Measurements from ENCODE around the gene SLC35G3.

Gene SLC35G3

DNA sequence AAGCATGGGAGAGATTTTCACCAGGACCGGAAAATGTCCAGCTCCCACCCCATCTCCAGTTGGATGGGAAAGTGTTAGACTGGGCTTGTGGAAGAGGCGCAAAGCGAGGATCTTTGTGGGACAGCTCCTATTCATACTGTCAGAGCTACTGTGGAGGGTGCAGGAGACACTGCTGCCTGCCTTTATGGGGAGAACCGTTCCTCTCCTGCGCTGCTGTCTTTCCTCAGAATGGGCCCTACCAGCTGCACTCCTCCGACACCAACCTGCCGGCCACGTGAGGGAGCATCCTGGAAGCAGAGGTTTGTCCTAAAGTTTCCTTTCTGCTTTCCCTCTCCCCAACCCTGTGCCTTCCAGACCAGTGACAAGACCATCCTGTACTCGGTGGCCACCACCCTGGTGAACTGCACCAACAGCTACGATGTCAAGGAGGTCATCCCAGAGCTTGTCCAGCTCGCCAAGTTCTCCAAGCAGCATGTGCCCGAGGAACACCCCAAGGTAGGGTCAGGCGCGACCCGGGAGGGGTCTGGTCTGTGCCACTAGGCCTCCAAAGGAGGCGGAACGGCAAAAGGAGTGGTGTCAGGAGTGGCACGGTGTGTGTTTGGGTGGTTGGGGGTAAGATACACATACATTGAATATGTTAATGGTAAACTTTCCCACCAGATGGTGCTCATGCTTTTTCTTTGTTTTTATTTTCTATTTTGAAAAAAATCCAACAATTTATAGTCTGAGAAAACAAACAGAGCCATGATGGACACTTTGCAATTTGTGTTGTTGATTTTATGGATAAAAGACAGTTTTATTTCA, 23.0 kb downstream of the SLC35G3 start:
- H3K4me3 ChIP-seq (ENCODE audit: low read length): no peak overlapping the region
- no peak overlapping the region for H2AFZ ChIP-seq (ENCODE audit: low read depth, low read length)
- H3K9me3 ChIP-seq (ENCODE audit: low read length): no peaks in the 10 kb centered on the region
- H3K27me3 ChIP-seq (ENCODE audit: insufficient read depth, low read length): peaks cover 9% of the 10 kb centered on the region
- no peaks in the 10 kb centered on the region for H3K4me1 ChIP-seq (ENCODE audit: insufficient read depth, low read length)
- H3K36me3 ChIP-seq (ENCODE audit: insufficient read depth, low read length): no peaks in the 10 kb centered on the region

DNA sequence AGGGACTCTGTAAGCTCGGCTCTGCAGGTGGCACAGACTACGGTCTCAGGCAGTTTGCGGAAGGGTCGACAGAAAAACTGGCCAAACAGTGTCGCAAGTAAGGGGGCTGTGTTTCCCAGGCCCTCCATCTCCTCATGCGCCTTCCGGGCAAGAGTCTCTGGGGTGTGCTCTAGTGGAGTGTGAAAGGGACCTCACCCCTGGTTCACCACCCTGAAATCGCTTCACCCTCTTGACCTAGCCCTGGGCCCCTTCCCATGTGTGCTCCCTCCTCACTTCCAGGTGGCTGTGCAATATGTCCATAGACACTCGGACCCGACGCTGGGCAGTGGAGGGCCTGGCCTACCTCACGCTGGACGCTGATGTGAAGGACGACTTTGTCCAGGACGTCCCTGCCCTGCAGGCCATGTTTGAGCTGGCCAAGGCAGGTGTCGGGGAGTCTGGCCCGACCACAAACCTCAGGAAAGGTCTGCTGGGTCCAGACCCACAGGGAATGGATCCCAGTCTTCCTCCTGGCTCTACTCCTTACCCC, 24.3 kb downstream of the SLC35G3 start:
- H3K27me3 ChIP-seq (ENCODE audit: insufficient read depth, low read length): peaks cover 9% of the 10 kb centered on the region
- H3K4me3 ChIP-seq (ENCODE audit: low read length): no peak overlapping the region
- no peaks in the 10 kb centered on the region for H3K9me3 ChIP-seq (ENCODE audit: low read length)
- no peaks in the 10 kb centered on the region for H3K4me1 ChIP-seq (ENCODE audit: insufficient read depth, low read length)
- no peak overlapping the region for H2AFZ ChIP-seq (ENCODE audit: low read depth, low read length)
- H3K36me3 ChIP-seq (ENCODE audit: insufficient read depth, low read length): no peaks in the 10 kb centered on the region

- no peak overlapping the region for H2AFZ ChIP-seq (ENCODE audit: low read depth, low read length)
- H3K36me3 ChIP-seq (ENCODE audit: insufficient read depth, low read length): no peaks in the 10 kb centered on the region
- H3K9me3 ChIP-seq (ENCODE audit: low read length): peaks cover 3% of the 10 kb centered on the region
- peaks cover 9% of the 10 kb centered on the region for H3K27me3 ChIP-seq (ENCODE audit: insufficient read depth, low read length)
- no peak overlapping the region for H3K4me3 ChIP-seq (ENCODE audit: low read length)
- H3K4me1 ChIP-seq (ENCODE audit: insufficient read depth, low read length): no peaks in the 10 kb centered on the region
Measured at GRCh38 chr17:35167666-35168065, 26.5 kb downstream of the SLC35G3 start.

GRCh38 chr17:35167046-35167445, 27.1 kb downstream of the SLC35G3 start:
- H3K4me3 ChIP-seq (ENCODE audit: low read length): no peak overlapping the region

DNA sequence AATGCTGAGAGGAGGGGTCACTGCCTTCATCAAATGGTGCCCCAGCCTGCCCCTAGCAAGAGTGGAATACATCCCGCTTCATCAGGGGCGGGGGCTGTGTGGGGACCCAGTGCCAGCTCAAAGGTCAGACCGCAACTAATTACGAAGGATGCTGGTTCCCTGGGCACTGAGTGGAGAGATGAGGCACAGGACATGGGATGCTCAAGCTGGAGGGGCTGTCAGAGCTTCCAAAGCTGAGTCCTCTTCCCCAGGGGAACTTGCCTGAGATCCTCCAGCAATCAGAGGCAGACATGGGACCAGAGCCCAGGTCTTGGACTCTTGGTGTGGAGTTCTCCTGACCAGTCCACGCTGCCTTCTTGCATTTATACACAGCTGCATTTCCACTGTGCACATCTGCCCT, 27.7 kb downstream of the SLC35G3 start:
- Histone ChIP-seq H3K4me3 (ENCODE audit: low read length) (no peak overlapping the region), H2AFZ (ENCODE audit: low read depth, low read length) (no peak overlapping the region), H3K36me3 (ENCODE audit: insufficient read depth, low read length) (no peaks in the 10 kb centered on the region), H3K9me3 (ENCODE audit: low read length) (peaks cover 3% of the 10 kb centered on the region), H3K4me1 (ENCODE audit: insufficient read depth, low read length) (no peaks in the 10 kb centered on the region), H3K27me3 (ENCODE audit: insufficient read depth, low read length) (peaks cover 10% of the 10 kb centered on the region)

More at GRCh38 chr17:35167046-35167445, 27.1 kb downstream of the SLC35G3 start:
- Histone ChIP-seq H3K36me3 (ENCODE audit: insufficient read depth, low read length) (no peaks in the 10 kb centered on the region), H2AFZ (ENCODE audit: low read depth, low read length) (no peak overlapping the region), H3K9me3 (ENCODE audit: low read length) (peaks cover 3% of the 10 kb centered on the region), H3K27me3 (ENCODE audit: insufficient read depth, low read length) (peaks cover 9% of the 10 kb centered on the region), H3K4me1 (ENCODE audit: insufficient read depth, low read length) (no peaks in the 10 kb centered on the region)

- peaks cover 3% of the 10 kb centered on the region for H3K9me3 ChIP-seq (ENCODE audit: low read length)
- H3K4me3 ChIP-seq (ENCODE audit: low read length): no peak overlapping the region
- no peak overlapping the region for H2AFZ ChIP-seq (ENCODE audit: low read depth, low read length)
- H3K27me3 ChIP-seq (ENCODE audit: insufficient read depth, low read length): peaks cover 19% of the 10 kb centered on the region
- no peaks in the 10 kb centered on the region for H3K4me1 ChIP-seq (ENCODE audit: insufficient read depth, low read length)
- no peaks in the 10 kb centered on the region for H3K36me3 ChIP-seq (ENCODE audit: insufficient read depth, low read length)
Measured at GRCh38 chr17:35164716-35165115, 29.5 kb downstream of the SLC35G3 start.

- H3K36me3 ChIP-seq (ENCODE audit: insufficient read depth, low read length): no peaks in the 10 kb centered on the region
- no peak overlapping the region for H3K4me3 ChIP-seq (ENCODE audit: low read length)
- no peak overlapping the region for H2AFZ ChIP-seq (ENCODE audit: low read depth, low read length)
- no peaks in the 10 kb centered on the region for H3K4me1 ChIP-seq (ENCODE audit: insufficient read depth, low read length)
- peaks cover 3% of the 10 kb centered on the region for H3K9me3 ChIP-seq (ENCODE audit: low read length)
- peaks cover 23% of the 10 kb centered on the region for H3K27me3 ChIP-seq (ENCODE audit: insufficient read depth, low read length)
Measured at GRCh38 chr17:35163886-35164285, 30.3 kb downstream of the SLC35G3 start.

DNA sequence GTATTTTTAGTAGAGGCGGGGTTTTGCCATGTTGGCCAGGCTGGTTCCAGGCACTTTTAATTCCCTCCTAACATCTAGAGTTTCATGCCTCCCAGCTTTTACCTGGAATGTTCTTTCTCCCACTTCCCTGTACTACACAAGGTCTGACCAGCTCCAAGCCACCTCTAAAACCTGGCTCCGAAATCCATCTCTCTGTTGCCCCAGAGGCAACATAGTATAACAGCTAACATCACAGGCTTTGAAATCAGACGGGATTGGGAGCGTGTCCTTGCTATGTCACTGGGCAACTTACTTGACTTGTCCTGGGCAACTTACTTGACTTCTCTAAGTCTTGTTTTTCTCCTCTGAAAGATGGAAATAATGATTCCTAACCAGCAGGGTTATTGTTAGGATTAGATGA, 31.4 kb downstream of the SLC35G3 start:
- no peaks in the 10 kb centered on the region for H3K4me1 ChIP-seq (ENCODE audit: insufficient read depth, low read length)
- H3K9me3 ChIP-seq (ENCODE audit: low read length): peaks cover 3% of the 10 kb centered on the region
- peaks cover 22% of the 10 kb centered on the region for H3K27me3 ChIP-seq (ENCODE audit: insufficient read depth, low read length)

GRCh38 chr17:35161281-35161761, 32.9 kb downstream of the SLC35G3 start:
- no peaks in the 10 kb centered on the region for H3K36me3 ChIP-seq (ENCODE audit: insufficient read depth, low read length)
- H3K4me3 ChIP-seq (ENCODE audit: low read length): no peak overlapping the region
- H2AFZ ChIP-seq (ENCODE audit: low read depth, low read length): no peak overlapping the region
- H3K9me3 ChIP-seq (ENCODE audit: low read length): peaks cover 3% of the 10 kb centered on the region
- H3K27me3 ChIP-seq (ENCODE audit: insufficient read depth, low read length): peaks cover 22% of the 10 kb centered on the region
- no peaks in the 10 kb centered on the region for H3K4me1 ChIP-seq (ENCODE audit: insufficient read depth, low read length)

More for the DNA sequence above, 31.4 kb downstream of the SLC35G3 start:
- H2AFZ ChIP-seq (ENCODE audit: low read depth, low read length): no peak overlapping the region
- no peaks in the 10 kb centered on the region for H3K36me3 ChIP-seq (ENCODE audit: insufficient read depth, low read length)
- H3K4me3 ChIP-seq (ENCODE audit: low read length): no peak overlapping the region

DNA sequence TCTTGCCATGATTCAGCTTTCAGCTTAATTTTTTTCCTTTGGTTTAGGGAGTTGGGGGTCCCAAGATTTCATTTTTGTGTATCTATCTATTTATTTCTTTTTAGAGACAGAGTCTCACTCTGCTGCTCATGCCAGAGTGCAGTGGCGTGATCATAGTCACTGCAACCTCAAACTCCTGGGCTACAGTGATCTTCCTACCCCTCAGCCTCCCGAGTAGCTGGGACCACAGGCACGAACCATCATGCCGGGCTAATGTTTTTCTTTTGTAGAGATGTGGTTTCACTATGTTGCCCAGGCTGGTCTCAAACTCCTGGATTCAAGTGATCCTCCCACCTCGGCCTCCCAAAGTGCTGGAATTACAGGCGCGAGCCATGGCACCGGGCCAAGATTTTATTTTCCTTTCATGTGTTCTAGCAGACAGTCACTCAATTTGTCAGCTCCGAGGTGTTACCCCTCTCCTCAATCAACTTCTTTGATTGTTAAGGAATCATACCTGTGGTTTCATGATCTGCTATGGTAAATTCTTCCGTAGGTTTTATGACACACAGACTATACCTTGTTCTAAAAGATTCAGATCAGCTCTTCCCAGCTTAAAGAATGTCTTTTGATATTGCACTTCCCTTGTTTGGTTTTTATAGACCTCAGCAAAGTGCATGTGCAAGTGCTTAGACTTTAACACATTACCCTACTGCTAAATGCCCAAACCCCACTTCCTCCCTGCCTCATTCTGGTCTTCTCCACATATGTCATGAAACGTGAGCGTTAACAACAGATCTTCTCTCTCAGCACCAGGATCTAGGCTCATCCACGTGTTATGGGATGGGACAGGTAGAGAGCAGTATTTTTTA, 33.6 kb downstream of the SLC35G3 start:
- H2AFZ ChIP-seq (ENCODE audit: low read depth, low read length): no peak overlapping the region
- no peaks in the 10 kb centered on the region for H3K36me3 ChIP-seq (ENCODE audit: insufficient read depth, low read length)
- H3K9me3 ChIP-seq (ENCODE audit: low read length): peaks cover 3% of the 10 kb centered on the region
- no peaks in the 10 kb centered on the region for H3K4me1 ChIP-seq (ENCODE audit: insufficient read depth, low read length)
- peaks cover 22% of the 10 kb centered on the region for H3K27me3 ChIP-seq (ENCODE audit: insufficient read depth, low read length)
- no peak overlapping the region for H3K4me3 ChIP-seq (ENCODE audit: low read length)

- Histone ChIP-seq H3K4me1 (ENCODE audit: insufficient read depth, low read length) (no peaks in the 10 kb centered on the region), H3K9me3 (ENCODE audit: low read length) (peaks cover 3% of the 10 kb centered on the region), H2AFZ (ENCODE audit: low read depth, low read length) (no peak overlapping the region), H3K36me3 (ENCODE audit: insufficient read depth, low read length) (no peaks in the 10 kb centered on the region), H3K4me3 (ENCODE audit: low read length) (no peak overlapping the region), H3K27me3 (ENCODE audit: insufficient read depth, low read length) (peaks cover 26% of the 10 kb centered on the region)
Measured at GRCh38 chr17:35159940-35160339, 34.3 kb downstream of the SLC35G3 start.

GRCh38 chr17:35155246-35155645, 38.9 kb downstream of the SLC35G3 start:
- no peak overlapping the region for H3K4me3 ChIP-seq (ENCODE audit: low read length)
- no peaks in the 10 kb centered on the region for H3K4me1 ChIP-seq (ENCODE audit: insufficient read depth, low read length)
- H3K27me3 ChIP-seq (ENCODE audit: insufficient read depth, low read length): peaks cover 16% of the 10 kb centered on the region
- no peak overlapping the region for H2AFZ ChIP-seq (ENCODE audit: low read depth, low read length)
- H3K36me3 ChIP-seq (ENCODE audit: insufficient read depth, low read length): no peaks in the 10 kb centered on the region
- H3K9me3 ChIP-seq (ENCODE audit: low read length): no peaks in the 10 kb centered on the region

Data from neuron (in vitro differentiated cells).